A673 (cell line): ENCODE measurements around the gene ADAMTSL1. TPM values are rescaled to one million over a fixed set of nuclear protein-coding genes. Genes with fewer than 3 reads are reported as not detected.

Experiments used
- BruUV-seq: library from RNA; stranded (reverse); fragments of 400-500 nt; replicated peaks from 2 replicates; lab custom pipeline; 2021; lab: Mats Ljungman, UMichigan
- CTCF ChIA-PET: fragments of 300-600 bp; sonication (Branson Sonifier 250); formaldehyde crosslinking; loops from one replicate; lab custom pipeline; 2022; ENCODE audit warnings: antibody characterized with exemption; lab: Charles Lee
- POLR2A ChIA-PET: fragments of 300-600 bp; sonication (Branson Sonifier 250); formaldehyde crosslinking; loops from one replicate; lab custom pipeline; 2022; ENCODE audit warnings: antibody characterized with exemption; ENCODE audit not compliant: low non-redundant PET; lab: Charles Lee
- DNase-seq: peaks from one replicate; pipeline ENCODE4 v3.0.0-alpha.2; 2015; ENCODE audit warnings: low spot score
- H3K27ac ChIP-seq: fragments of 200-600 bp; sonication (generic); 2 replicates; pipeline ENCODE4 v1.5.1; 2016; ENCODE audit warnings: mixed run types, low read depth, mild to moderate bottlenecking, mixed read lengths, antibody characterized with exemption, low read length; ENCODE audit not compliant: poor library complexity, severe bottlenecking
- H3K27me3 ChIP-seq: fragments of 200-600 bp; sonication (generic); replicated peaks from 2 replicates; pipeline ENCODE4 v1.6.1; 2017; ENCODE audit warnings: mixed run types, low read depth, mild to moderate bottlenecking, mixed read lengths, antibody characterized with exemption, low read length; ENCODE audit not compliant: insufficient read depth, poor library complexity
- H3K36me3 ChIP-seq: fragments of 200-600 bp; sonication (generic); 2 replicates; pipeline ENCODE4 v1.6.1; 2016; ENCODE audit warnings: mixed run types, mild to moderate bottlenecking, mixed read lengths, antibody characterized with exemption, low read length; ENCODE audit not compliant: insufficient read depth, poor library complexity, severe bottlenecking
- H3K4me1 ChIP-seq: fragments of 200-600 bp; sonication (generic); 2 replicates; pipeline ENCODE4 v1.6.1; 2017; ENCODE audit warnings: mixed run types, mild to moderate bottlenecking, mixed read lengths, antibody characterized with exemption, low read length; ENCODE audit not compliant: insufficient read depth, poor library complexity, severe bottlenecking
- H3K4me3 ChIP-seq: fragments of 200-600 bp; sonication (generic); 2 replicates; pipeline ENCODE4 v1.5.1; 2016; ENCODE audit warnings: low read depth, mixed run types, mild to moderate bottlenecking, mixed read lengths, low read length; ENCODE audit not compliant: poor library complexity, severe bottlenecking
- H3K9me3 ChIP-seq: fragments of 200-600 bp; sonication (generic); 2 replicates; pipeline ENCODE4 v1.6.1; 2016; ENCODE audit warnings: mixed run types, low read depth, mild to moderate bottlenecking, mixed read lengths, antibody characterized with exemption, low read length; ENCODE audit not compliant: poor library complexity, severe bottlenecking
- EZH2 ChIP-seq: fragments of 200-600 bp; sonication (generic); IDR thresholded peaks from 2 replicates; pipeline ENCODE4 v1.6.1; 2017; ENCODE audit warnings: borderline replicate concordance, low read depth, mild to moderate bottlenecking, mixed read lengths, antibody characterized with exemption, low read length; ENCODE audit not compliant: poor library complexity, severe bottlenecking
- intact Hi-C: fragments of 100-400 bp; cut with micrococcal nuclease; formaldehyde crosslinking; loops from one replicate; pipeline ENCODE4 v1.10.0; 2022; ENCODE audit not compliant: unreplicated experiment
- total RNA-seq: library from RNA; stranded (reverse); gene quantifications from 2 replicates; pipeline ENCODE4 v1.2.3, GENCODE V29; 2021
- TF ChIP-seq, protein P1 (sequence below): fragments of 300-800, 200-600 bp; sonication (generic); conservative IDR thresholded peaks from 2 replicates; pipeline ENCODE4 v1.5.1; 2017; ENCODE audit warnings: low read depth, mild to moderate bottlenecking, antibody characterized with exemption, low read length, moderate library complexity, mixed read lengths

ADAMTSL1 gene
- total RNA-seq, 1 experiment from 2014 or later: not detected

DNA sequence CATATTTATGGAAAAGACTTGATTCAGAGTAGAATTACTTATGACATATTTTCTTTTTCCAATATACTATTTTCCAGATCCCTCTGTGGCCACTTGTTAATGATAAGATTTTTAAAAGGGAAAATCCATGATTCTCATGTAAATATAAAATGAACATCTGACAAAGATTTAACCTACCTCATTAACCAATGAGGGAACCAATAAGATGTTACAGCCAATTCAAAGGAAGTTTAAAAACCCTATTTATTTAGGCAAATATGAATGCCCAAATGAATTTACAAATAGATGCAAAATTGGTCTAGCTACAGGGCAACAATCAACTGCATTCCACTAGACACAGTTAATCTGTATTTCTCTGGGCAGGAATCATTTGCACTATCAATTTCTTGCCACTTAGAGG, 226.8 kb downstream of the ADAMTSL1 start:
- no peaks in the 10 kb centered on the region for H3K36me3 ChIP-seq
- no peak overlapping the region for H3K4me3 ChIP-seq
- H3K27ac ChIP-seq: no peak overlapping the region
- TF ChIP-seq, protein P1, sequence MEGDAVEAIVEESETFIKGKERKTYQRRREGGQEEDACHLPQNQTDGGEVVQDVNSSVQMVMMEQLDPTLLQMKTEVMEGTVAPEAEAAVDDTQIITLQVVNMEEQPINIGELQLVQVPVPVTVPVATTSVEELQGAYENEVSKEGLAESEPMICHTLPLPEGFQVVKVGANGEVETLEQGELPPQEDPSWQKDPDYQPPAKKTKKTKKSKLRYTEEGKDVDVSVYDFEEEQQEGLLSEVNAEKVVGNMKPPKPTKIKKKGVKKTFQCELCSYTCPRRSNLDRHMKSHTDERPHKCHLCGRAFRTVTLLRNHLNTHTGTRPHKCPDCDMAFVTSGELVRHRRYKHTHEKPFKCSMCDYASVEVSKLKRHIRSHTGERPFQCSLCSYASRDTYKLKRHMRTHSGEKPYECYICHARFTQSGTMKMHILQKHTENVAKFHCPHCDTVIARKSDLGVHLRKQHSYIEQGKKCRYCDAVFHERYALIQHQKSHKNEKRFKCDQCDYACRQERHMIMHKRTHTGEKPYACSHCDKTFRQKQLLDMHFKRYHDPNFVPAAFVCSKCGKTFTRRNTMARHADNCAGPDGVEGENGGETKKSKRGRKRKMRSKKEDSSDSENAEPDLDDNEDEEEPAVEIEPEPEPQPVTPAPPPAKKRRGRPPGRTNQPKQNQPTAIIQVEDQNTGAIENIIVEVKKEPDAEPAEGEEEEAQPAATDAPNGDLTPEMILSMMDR: no peak
- TF ChIP-seq EZH2: no peak
- ChIA-PET POLR2A (no interaction called here), CTCF (no interaction called here)
- H3K4me1 ChIP-seq: no peaks in the 10 kb centered on the region
- DNase-seq: no peak
- intact Hi-C loops: no loop called here
- H3K27me3 ChIP-seq: no peaks in the 10 kb centered on the region
- no peaks in the 10 kb centered on the region for H3K9me3 ChIP-seq
- BruUV-seq: no TSS peak

DNA sequence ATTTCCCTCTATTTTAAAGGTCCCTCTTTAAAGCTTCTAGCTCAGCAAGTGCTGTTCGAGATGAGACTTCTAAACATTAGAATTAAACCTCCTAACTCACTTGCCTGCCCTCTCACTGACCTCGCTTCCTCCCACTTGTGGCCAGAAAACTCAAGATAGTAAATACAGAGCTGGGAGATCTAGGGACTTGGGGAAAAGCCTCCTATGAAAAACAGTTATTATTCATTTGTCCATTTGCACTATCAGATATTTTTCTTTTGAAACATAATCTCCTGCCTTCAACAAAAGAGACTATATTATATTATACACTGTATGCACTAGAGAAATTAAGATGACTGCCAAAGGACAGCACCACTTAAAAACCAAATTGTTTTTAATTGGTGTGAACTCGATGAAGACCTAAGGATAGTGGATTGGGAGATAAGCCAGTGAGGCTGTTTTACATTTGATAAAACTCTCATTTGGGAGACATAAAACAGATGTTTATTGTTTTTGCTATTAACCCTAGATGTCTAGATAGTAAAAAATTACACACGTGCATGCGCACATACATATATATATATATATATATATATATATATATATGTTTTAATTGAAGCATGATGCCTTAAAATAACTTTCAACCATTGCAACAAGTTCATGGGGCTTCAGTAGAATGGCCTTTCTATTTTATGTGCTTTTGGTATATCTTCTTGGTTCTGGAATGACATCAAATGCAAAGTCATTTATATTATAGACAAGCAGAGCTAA, 229.4 kb downstream of the ADAMTSL1 start:
- H3K9me3 ChIP-seq: no peaks in the 10 kb centered on the region

DNA sequence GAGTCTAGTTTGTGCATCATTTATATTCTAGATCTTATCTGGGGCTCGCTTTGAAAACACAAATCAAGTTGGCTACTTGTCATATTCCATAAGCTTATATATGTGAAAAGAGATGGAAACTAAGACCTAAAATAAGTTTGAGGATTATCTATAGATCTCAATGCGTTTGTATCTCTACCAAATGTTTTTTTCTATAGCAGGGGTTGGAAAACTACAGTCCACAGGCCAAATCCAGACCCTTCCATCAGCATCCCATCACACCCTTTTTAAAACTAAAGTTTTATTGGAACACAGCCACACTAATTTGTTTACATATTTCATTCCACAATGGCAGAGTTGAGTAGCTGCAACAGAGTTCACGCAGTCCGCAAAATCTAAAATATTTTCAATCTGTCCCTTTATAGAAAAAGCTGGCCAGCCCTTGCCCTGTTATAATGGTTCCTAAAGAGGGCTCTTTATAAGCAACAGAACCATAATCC, 230.0 kb downstream of the ADAMTSL1 start:
- no peak overlapping the region for H3K27ac ChIP-seq
- DNase-seq: no peak
- no peaks in the 10 kb centered on the region for H3K9me3 ChIP-seq
- no peak for TF ChIP-seq EZH2
- TF ChIP-seq, protein P1: no peak
- H3K27me3 ChIP-seq: no peaks in the 10 kb centered on the region
- H3K4me3 ChIP-seq: no peak overlapping the region
- H3K4me1 ChIP-seq: no peaks in the 10 kb centered on the region
- intact Hi-C loops: no loop called here
- POLR2A ChIA-PET: no interaction called here
- H3K36me3 ChIP-seq: no peaks in the 10 kb centered on the region
- CTCF ChIA-PET: no interaction called here
- no TSS peak for BruUV-seq

More for the DNA sequence above, 229.4 kb downstream of the ADAMTSL1 start:
- CTCF ChIA-PET: no interaction called here
- H3K4me3 ChIP-seq: no peak overlapping the region
- TF ChIP-seq, protein P1: no peak
- no peak for TF ChIP-seq EZH2
- H3K27me3 ChIP-seq: no peaks in the 10 kb centered on the region
- H3K4me1 ChIP-seq: no peaks in the 10 kb centered on the region
- H3K36me3 ChIP-seq: no peaks in the 10 kb centered on the region
- no TSS peak for BruUV-seq
- H3K27ac ChIP-seq: no peak overlapping the region
- DNase-seq: no peak
- intact Hi-C loops: no loop called here
- POLR2A ChIA-PET: no interaction called here
